DND-41 (cell line): ENCODE results near the gene ATP9A.

Experiments used
- CTCF ChIP-seq: IDR thresholded peaks from 2 replicates; pipeline ENCODE4 v1.5.1; 2012; ENCODE audit warnings: borderline replicate concordance, low read length, moderate library complexity, mild to moderate bottlenecking; ENCODE audit not compliant: poor library complexity, severe bottlenecking; ENCODE audit errors: extremely low read depth
- EZH2 ChIP-seq: IDR thresholded peaks from 3 replicates; pipeline ENCODE4 v1.6.1; 2012; ENCODE audit warnings: borderline replicate concordance, low read depth, mild to moderate bottlenecking, moderate library complexity, low read length, inconsistent platforms; ENCODE audit not compliant: severe bottlenecking

GRCh38 chr20:51810155-51811041 lies 42.2 kb upstream of the ATP9A start:
- TF ChIP-seq EZH2 = no peak
- no peak for TF ChIP-seq CTCF
